Astrocyte of the cerebellum (primary cell): ENCODE results near the gene IDH3G.

ENCODE experiments used
- DNase-seq: peaks from one replicate; pipeline ENCODE4 v3.0.0-alpha.2; 2011; ENCODE audit warnings: low read depth
- H3K4me3 ChIP-seq: 2 replicates; pipeline ENCODE4 v1.5.1; 2011; ENCODE audit warnings: mild to moderate bottlenecking, low read depth, low read length, moderate library complexity
- in situ Hi-C: cut with HindIII; loops from 2 replicates; pipeline ENCODE4 v1.10.0; 2017; ENCODE audit warnings: low sequenced_read_pairs
- TF ChIP-seq, protein P1 (sequence below): IDR thresholded peaks from 2 replicates; pipeline ENCODE4 v1.5.1; 2012; ENCODE audit warnings: low read length, low read depth, moderate library complexity, mild to moderate bottlenecking; ENCODE audit errors: missing control alignments

The IDH3G gene

DNA sequence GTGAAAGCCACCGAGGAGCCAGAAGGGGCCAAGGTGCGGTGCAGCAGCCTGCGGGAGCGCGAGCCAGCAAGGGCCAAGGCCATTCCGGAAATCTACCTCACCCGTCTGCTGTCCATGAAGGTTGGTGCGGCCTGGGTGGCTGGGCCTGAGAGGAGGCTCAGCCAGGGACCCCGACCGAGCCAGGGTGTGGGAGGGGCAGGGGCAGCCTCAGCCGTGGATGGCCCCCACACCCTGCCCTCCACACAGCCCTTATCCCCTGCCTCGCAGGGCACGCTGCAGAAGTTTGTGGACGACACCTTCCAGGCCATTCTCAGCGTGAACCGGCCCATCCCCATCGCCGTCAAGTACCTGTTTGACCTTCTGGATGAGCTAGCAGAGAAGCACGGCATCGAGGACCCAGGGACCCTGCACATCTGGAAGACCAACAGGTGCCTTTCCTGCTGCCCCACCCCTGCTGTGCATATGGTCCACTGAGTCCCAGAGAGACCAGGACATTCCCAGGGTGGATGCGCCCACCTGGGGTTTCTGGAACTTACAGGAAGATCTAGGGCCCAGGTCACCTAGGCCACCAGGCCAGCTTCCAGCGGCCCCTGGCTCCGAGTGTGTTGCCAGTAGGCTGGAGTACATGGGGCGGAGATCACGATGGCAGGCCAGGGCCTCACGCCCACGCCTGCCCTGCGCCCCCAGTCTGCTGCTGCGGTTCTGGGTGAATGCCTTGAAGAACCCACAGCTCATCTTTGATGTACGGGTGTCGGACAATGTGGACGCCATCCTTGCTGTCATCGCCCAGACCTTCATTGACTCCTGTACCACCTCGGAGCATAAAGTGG, 16.7 kb downstream of the IDH3G start:
- TF ChIP-seq, protein P1, sequence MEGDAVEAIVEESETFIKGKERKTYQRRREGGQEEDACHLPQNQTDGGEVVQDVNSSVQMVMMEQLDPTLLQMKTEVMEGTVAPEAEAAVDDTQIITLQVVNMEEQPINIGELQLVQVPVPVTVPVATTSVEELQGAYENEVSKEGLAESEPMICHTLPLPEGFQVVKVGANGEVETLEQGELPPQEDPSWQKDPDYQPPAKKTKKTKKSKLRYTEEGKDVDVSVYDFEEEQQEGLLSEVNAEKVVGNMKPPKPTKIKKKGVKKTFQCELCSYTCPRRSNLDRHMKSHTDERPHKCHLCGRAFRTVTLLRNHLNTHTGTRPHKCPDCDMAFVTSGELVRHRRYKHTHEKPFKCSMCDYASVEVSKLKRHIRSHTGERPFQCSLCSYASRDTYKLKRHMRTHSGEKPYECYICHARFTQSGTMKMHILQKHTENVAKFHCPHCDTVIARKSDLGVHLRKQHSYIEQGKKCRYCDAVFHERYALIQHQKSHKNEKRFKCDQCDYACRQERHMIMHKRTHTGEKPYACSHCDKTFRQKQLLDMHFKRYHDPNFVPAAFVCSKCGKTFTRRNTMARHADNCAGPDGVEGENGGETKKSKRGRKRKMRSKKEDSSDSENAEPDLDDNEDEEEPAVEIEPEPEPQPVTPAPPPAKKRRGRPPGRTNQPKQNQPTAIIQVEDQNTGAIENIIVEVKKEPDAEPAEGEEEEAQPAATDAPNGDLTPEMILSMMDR, result no peak
- DNase-seq, result no peak
- in situ Hi-C loops, result no loop called here
- no peak overlapping the region for H3K4me3 ChIP-seq

- no peak for DNase-seq
- H3K4me3 ChIP-seq, result no peak overlapping the region
- in situ Hi-C loops, result no loop called here
- TF ChIP-seq, protein P1, result no peak
These were observed 17.5 kb downstream of the IDH3G start for GRCh38 chrX:153776611-153777045.

- TF ChIP-seq, protein P1, result no peak
- no peak overlapping the region for H3K4me3 ChIP-seq
- DNase-seq, result no peak
- in situ Hi-C loops, result no loop called here
These were observed 18.0 kb downstream of the IDH3G start for GRCh38 chrX:153776120-153776599.

- no peak overlapping the region for H3K4me3 ChIP-seq
- TF ChIP-seq, protein P1, result no peak
- in situ Hi-C loops, result no loop called here
- no peak for DNase-seq
These were observed 18.7 kb downstream of the IDH3G start for GRCh38 chrX:153775293-153776119.

- TF ChIP-seq, protein P1, result no peak
- DNase-seq, result no peak
- in situ Hi-C loops, result no loop called here
- no peak overlapping the region for H3K4me3 ChIP-seq
These were observed 19.4 kb downstream of the IDH3G start for GRCh38 chrX:153774576-153775292.
